Activated naive CD8-positive, alpha-beta T cell treated with anti-CD3 and anti-CD28 coated beads, Interleukin-2, amount 50 U/mL, for 16 hours (primary cell): Measurements from ENCODE around the gene CACNA2D4.

Experiments
- DNase-seq: peaks from one replicate; pipeline ENCODE4 v3.0.0-alpha.2; 2020; ENCODE audit warnings: low read depth, low spot score

The CACNA2D4 gene

GRCh38 chr12:1800401-1801302 lies 117.8 kb downstream of the CACNA2D4 start:
- DNase-seq: no peak

- no peak for DNase-seq
Observed at GRCh38 chr12:1799882-1800400, 118.5 kb downstream of the CACNA2D4 start.

GRCh38 chr12:1799051-1799881 lies 119.2 kb downstream of the CACNA2D4 start:
- DNase-seq: no peak

- DNase-seq: no peak
Observed at GRCh38 chr12:1798641-1799020, 119.8 kb downstream of the CACNA2D4 start.

- no peak for DNase-seq
Observed at GRCh38 chr12:1797991-1798640, 120.3 kb downstream of the CACNA2D4 start.

GRCh38 chr12:1797011-1797901 lies 121.2 kb downstream of the CACNA2D4 start:
- DNase-seq: no peak

- DNase-seq: peak; percentile 18
Observed at GRCh38 chr12:1796515-1797010, 121.9 kb downstream of the CACNA2D4 start.

- peak; percentile 89 for DNase-seq
Observed at GRCh38 chr12:1795785-1796514, 122.5 kb downstream of the CACNA2D4 start.

- DNase-seq: no peak
Observed at GRCh38 chr12:1795221-1795784, 123.1 kb downstream of the CACNA2D4 start.

- DNase-seq: no peak
Observed at GRCh38 chr12:1794440-1795090, 123.9 kb downstream of the CACNA2D4 start.

- DNase-seq: no peak
Observed at GRCh38 chr12:1793426-1794210, 124.8 kb downstream of the CACNA2D4 start.

GRCh38 chr12:1792406-1792805 lies 126.0 kb downstream of the CACNA2D4 start:
- no peak for DNase-seq

- DNase-seq: peak; percentile 39
Observed at GRCh38 chr12:1791104-1791841, 127.2 kb downstream of the CACNA2D4 start.

GRCh38 chr12:1790444-1790843 lies 128.0 kb downstream of the CACNA2D4 start:
- DNase-seq: no peak

GRCh38 chr12:1787714-1788113 lies 130.7 kb downstream of the CACNA2D4 start:
- no peak for DNase-seq

- DNase-seq: no peak
Observed at GRCh38 chr12:1782215-1782614, 136.2 kb downstream of the CACNA2D4 start.

- DNase-seq: no peak
Observed at GRCh38 chr12:1781772-1782171, 136.7 kb downstream of the CACNA2D4 start.

GRCh38 chr12:1779783-1780182 lies 138.7 kb downstream of the CACNA2D4 start:
- no peak for DNase-seq
